IPS DF 19.7 (cell line): ENCODE measurements around the gene ITSN2.
"Not testable (repeated sequence)": the region's sequence is repeated elsewhere in the genome, so short reads cannot be mapped to it uniquely, and the experiment has no call there.

Experiments
- DNase-seq: peaks from one replicate; pipeline ENCODE4 v3.0.0-alpha.2; 2013; ENCODE audit warnings: low read depth, low spot score

Gene ITSN2

DNA sequence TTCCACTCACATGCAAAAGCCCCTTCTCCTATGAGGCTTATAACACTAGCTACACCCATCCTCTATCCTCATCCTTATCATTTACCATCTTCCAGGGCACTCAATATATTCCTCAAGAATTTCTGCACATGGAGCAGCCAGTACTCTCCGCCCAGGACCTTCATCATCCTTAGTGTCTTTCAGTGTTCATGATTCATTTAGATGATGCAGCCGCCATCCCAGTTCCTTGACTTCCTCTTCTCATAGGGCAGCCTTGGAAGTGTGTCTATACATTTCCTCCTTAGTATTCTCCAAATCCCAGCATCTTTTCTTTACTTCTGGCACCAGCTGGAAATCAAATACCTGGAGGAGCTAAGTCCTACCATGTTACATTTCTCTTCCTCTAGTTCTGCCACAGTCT, 3.0 kb upstream of the ITSN2 start:
- DNase-seq = no peak

DNA sequence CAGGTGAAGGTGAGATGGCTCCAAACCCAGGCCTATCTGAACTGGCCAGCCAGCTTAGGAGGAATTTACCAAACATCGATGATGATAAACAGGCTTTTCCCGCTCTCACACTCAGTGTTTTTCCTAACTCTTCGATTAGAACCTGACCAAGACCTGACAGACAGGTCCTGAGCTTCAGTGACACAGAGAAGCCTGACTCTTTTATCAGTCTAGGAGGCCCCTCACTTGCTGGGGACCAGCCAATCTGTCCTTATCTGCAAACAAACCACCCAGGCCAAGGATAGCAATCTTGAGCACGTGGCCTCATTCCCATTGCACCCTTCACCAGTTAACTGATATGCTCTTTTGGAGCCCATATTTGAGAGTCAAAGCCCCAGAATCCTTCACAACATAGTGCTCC, 1.9 kb upstream of the ITSN2 start:
- DNase-seq = no peak

DNA sequence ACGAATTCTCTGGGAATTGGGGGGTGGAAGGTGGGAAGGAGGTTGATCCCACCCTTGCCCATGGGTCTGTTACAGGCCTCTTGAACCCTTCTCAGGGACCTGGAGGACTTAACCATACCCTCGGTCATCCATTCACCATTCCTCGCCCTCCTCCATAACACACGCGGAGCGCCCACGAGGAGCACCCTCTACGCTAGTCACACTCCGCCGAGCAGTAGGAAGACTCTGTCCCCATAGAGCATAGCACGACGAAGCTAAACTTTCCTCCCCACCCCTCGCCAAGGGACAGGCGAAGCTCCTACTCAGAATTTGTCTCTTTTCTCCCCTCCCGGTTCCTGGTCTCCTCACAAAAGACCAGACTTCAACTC, 611 bp upstream of the ITSN2 start:
- no peak for DNase-seq

DNA sequence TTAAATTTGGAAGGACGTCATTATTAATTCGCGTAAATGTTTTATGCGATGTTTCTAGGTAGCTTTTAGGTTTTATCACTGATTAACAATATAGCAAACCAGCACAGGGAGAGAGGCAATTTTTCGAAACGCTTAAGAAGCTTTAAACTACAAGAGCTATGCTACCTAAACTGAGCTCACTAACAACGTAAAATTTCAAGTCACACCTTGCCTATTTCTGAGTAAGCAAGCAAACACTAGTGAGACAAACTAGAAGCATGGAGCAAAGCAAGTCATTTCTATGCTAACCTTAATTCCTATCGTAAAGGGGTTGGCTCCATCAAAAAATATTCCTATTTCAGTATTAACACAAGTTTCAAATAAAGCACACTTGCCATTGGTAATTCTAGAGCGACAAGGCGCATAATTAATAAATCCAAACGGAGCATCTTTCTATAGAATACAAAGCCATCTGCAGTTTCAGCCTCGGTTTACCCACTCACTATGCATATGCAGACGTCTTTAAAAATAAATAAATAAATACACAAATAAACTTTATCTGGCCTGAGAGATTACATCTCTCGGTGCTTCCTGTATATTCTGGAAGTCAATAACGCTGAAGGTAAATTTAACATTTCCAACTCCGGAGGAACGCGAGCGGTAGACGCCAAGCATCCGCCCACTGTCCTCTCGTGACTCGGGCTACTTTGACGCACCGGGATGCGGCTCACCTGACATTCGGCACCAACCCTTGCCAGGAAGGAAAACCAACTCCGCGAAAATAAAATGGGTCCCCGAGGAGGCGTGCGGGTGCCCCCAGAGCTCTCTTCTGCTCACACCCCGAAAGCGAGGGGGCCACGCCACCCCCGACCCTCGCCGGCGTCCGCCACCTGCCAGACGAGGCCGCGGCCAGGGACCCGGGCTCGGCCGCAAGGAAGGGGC, 947 bp downstream of the ITSN2 start:
- no peak for DNase-seq

GRCh38 chr2:24357767-24358166, 2.6 kb downstream of the ITSN2 start:
- DNase-seq = not testable (repeated sequence)

DNA sequence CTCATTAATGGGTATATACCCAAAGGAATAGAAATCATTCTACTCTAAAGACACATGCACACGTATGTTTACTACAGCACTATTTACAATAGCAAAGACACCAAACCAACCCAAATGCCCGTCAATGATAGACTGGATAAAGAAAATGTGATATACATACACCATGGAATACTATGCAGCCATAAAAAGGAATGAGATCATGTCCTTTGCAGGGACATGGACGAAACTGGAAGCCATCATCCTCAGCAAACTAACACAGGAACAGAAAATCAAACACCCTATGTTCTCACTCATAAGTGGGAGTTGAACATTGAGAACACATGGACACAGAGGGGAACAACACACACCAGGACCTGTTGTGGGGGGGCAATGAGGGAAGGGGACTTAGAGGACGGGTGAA, 3.2 kb downstream of the ITSN2 start:
- DNase-seq = not testable (repeated sequence)

DNA sequence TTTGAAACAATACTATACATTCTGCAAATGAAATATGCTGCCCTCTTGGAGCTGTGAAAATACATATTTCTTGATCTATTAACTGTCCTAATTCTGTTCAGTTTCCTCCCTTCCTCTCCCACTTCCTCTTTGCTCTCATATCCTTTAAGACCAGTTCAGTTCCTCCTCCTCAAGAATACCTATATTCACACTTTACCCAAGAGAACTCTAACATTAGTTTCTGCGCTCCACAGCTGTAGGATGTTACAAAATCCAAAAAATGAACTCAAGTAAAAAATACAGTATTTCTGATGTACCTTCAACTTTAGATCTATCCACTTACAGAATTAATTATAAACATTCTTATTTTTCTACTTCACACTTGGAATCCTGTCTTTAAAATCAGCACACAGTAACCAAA, 5.4 kb downstream of the ITSN2 start:
- no peak for DNase-seq

GRCh38 chr2:24354395-24354794, 5.9 kb downstream of the ITSN2 start:
- DNase-seq = no peak

DNA sequence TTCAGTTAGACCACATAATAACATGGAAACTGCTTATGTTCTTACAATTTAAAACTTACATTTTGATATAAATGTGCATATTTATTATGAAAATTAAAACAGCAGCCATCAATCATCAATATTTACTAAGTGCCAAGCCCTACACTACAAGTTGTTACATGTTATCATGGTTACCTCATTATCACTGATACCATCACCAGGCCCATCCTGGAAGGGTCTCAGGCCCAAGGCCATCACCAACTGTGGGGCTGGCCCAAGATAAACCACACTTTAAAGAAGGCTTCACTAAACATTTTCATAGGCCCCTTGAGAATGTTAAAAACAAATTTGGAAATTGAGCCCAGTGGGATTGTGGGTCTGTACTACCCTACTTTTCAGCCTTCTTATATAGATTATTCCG, 6.4 kb downstream of the ITSN2 start:
- no peak for DNase-seq

GRCh38 chr2:24353364-24353763, 7.0 kb downstream of the ITSN2 start:
- DNase-seq = no peak

DNA sequence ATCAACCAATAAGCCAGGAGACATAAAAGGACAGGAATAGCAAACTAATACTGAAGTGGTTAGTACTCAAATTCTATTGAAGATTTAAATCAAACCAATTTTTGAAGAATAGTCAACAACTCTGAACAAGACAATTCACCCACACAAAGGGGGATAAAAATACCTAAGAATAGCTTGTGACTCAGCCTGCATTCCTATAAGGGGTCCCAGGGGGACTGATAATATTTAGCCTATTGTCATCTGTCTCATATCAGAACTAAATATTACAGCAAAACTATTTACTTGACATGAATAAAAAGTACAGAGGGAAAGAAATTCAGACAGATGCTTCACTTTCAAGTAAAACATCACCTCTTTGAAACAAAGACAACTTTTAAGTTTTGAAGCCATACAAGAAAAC, 7.7 kb downstream of the ITSN2 start:
- DNase-seq = no peak

DNA sequence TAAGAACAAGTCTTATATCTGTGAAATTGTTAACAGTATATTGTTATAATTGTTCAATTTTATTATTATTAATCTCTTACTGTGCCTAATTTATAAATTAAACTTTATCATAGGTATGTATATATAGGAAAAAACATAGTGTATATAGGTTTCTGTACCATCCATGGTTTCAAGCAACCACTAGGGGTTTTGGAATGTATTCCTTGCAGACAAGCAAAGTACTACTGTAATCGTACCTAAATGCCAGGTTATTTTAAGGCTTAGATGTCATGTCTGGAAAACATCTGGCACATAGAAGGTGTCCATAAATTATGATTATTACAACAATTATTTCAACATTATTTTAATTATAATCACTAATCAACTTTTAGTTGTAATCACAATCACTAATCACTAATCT, 8.4 kb downstream of the ITSN2 start:
- no peak for DNase-seq

GRCh38 chr2:24351627-24351938, 8.8 kb downstream of the ITSN2 start:
- no peak for DNase-seq

DNA sequence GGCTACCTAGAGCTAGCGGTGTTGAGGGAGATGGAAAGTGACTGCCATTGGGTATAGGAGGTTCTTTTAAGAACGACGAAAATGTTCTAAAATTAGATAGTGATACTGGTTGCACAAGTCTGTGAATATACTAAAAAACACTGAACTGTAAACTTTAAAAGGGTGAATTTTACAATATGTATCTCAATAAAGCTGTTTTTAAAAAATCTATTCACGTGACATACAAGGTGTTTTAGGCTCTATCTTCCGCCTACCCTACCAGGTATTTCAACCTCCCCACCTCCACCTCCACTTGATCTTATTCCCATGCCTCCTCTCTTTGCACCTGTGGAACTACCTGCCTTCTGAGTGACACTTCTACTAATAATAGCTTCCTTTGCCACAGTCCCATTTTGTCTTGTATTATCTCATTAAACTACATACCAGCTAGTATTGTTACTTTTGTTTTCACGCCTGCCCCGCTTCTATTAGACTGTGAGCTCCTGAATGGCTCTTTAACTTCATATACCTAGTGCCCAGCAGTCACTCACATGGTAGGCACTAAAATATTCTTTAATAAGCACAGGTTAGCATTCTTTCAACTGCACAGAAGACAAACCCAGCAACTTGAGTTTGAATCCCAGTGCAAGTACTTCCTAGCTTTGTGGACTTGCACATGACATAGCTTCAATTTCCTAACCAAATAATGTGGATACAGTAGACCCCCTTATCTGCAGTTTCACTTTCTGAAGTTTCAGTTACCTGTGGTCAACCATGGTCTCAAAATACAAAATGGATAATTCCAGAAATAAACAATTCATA, 9.3 kb downstream of the ITSN2 start:
- no peak for DNase-seq

- DNase-seq = no peak
Observed at GRCh38 chr2:24349097-24349496, 11.2 kb downstream of the ITSN2 start.

GRCh38 chr2:24345937-24346336, 14.4 kb downstream of the ITSN2 start:
- no peak for DNase-seq

DNA sequence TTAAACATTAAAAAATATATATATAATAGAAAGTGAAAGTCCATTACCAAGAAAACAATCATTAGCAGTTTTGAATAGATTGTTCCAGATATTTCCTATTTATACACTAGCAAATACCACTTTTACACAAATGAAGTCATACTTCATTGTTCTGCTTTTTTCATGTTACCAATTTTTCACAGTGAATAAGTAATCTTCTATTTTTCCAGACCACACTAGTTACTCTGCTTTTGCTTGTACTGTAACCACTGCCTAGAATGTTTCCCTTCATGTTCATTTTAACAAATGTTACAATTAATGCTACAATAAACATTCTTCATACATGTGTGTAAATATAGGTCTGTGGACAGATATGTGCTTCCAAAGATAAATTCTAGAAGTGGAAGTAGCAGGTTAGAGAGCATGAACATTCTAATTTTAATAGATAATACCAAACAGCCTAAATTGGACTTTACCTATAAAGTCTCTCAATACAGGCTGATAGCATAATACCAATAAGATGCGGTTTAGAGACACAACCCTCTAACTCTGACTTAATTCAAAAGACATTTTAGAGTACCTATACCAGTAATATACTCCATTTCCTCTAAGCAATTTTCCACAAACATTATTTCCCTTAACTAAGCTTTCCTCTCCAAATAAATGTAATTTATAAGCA, 17.0 kb downstream of the ITSN2 start:
- no peak for DNase-seq

GRCh38 chr2:24342110-24342910, 18.0 kb downstream of the ITSN2 start:
- no peak for DNase-seq

- DNase-seq = no peak
Observed at GRCh38 chr2:24339856-24340262, 20.5 kb downstream of the ITSN2 start.

- DNase-seq = not testable (repeated sequence)
Observed at GRCh38 chr2:24339098-24339497, 21.2 kb downstream of the ITSN2 start.

- DNase-seq = no peak
Observed at GRCh38 chr2:24337890-24338289, 22.4 kb downstream of the ITSN2 start.

GRCh38 chr2:24336811-24337210, 23.5 kb downstream of the ITSN2 start:
- DNase-seq = no peak
